HG03354 (cell line): Measurements from ENCODE around the gene PTPN13.

ENCODE experiments used
- ATAC-seq: cut with Tn5 transposase; IDR thresholded peaks from one replicate; pipeline ENCODE4 v1.9.1; 2021; ENCODE audit warnings: mild to moderate bottlenecking; ENCODE audit not compliant: unreplicated experiment, poor library complexity, severe bottlenecking

The PTPN13 gene

GRCh38 chr4:86778175-86778574, 184.1 kb downstream of the PTPN13 start:
- ATAC-seq: no peak

- ATAC-seq: no peak
Observed at GRCh38 chr4:86788826-86789225, 194.7 kb downstream of the PTPN13 start.

- no peak for ATAC-seq
Observed at GRCh38 chr4:86791126-86791525, 197.0 kb downstream of the PTPN13 start.

- no peak for ATAC-seq
Observed at GRCh38 chr4:86809809-86810208, 215.7 kb downstream of the PTPN13 start.

GRCh38 chr4:86810847-86811246, 216.7 kb downstream of the PTPN13 start:
- ATAC-seq: no peak

- no peak for ATAC-seq
Observed at GRCh38 chr4:86815653-86816052, 221.5 kb downstream of the PTPN13 start.

GRCh38 chr4:86816501-86817273, 222.6 kb downstream of the PTPN13 start:
- ATAC-seq: no peak

GRCh38 chr4:86818211-86818610, 224.1 kb downstream of the PTPN13 start:
- no peak for ATAC-seq

GRCh38 chr4:86818841-86819240, 224.7 kb downstream of the PTPN13 start:
- ATAC-seq: no peak

GRCh38 chr4:86819561-86819960, 225.4 kb downstream of the PTPN13 start:
- ATAC-seq: no peak

- ATAC-seq: no peak
Observed at GRCh38 chr4:86821151-86821550, 227.0 kb downstream of the PTPN13 start.

GRCh38 chr4:86822136-86822535, 228.0 kb downstream of the PTPN13 start:
- ATAC-seq: no peak

GRCh38 chr4:86825511-86825910, 231.4 kb downstream of the PTPN13 start:
- no peak for ATAC-seq

- no peak for ATAC-seq
Observed at GRCh38 chr4:86831262-86832130, 237.4 kb downstream of the PTPN13 start.

GRCh38 chr4:86833615-86834014, 239.5 kb downstream of the PTPN13 start:
- no peak for ATAC-seq

GRCh38 chr4:86834901-86835300, 240.8 kb downstream of the PTPN13 start:
- no peak for ATAC-seq

- no peak for ATAC-seq
Observed at GRCh38 chr4:86835677-86836076, 241.6 kb downstream of the PTPN13 start.

GRCh38 chr4:86837691-86838503, 243.8 kb downstream of the PTPN13 start:
- no peak for ATAC-seq

- ATAC-seq: no peak
Observed at GRCh38 chr4:86840858-86841257, 246.7 kb downstream of the PTPN13 start.

GRCh38 chr4:86841309-86841708, 247.2 kb downstream of the PTPN13 start:
- ATAC-seq: no peak
